ENCODE results near the gene SNED1.

GRCh38 chr2:241040081-241040803 lies 41.8 kb downstream of the SNED1 start:
- no peak for TF ChIP-seq CTCF (IDR thresholded peaks at IDR 0.05)
- TF ChIP-seq POLR2A (IDR thresholded peaks at IDR 0.05), result no peak
